Coronary artery (tissue), 2 donors: Measurements from ENCODE around the gene FBXW12.

Source experiments
- DNase-seq: peaks from one replicate; pipeline ENCODE4 v3.0.0-alpha.2; 2017; ENCODE audit warnings: low spot score
- H3K27ac ChIP-seq, 2 donors: fragments of 200-600 bp; sonication (generic); one replicate each; pipeline ENCODE4 v1.5.1; 2016 to 2019
- H3K4me3 ChIP-seq: fragments of 200-600 bp; sonication (generic); 2 replicates; pipeline ENCODE4 v1.5.1; 2016; ENCODE audit warnings: mild to moderate bottlenecking, moderate library complexity
- TF ChIP-seq, protein P1 (sequence below): fragments of 200-600 bp; sonication (generic); IDR thresholded peaks from one replicate; pipeline ENCODE4 v1.5.1; 2019; ENCODE audit warnings: antibody characterized with exemption

The FBXW12 gene

DNA sequence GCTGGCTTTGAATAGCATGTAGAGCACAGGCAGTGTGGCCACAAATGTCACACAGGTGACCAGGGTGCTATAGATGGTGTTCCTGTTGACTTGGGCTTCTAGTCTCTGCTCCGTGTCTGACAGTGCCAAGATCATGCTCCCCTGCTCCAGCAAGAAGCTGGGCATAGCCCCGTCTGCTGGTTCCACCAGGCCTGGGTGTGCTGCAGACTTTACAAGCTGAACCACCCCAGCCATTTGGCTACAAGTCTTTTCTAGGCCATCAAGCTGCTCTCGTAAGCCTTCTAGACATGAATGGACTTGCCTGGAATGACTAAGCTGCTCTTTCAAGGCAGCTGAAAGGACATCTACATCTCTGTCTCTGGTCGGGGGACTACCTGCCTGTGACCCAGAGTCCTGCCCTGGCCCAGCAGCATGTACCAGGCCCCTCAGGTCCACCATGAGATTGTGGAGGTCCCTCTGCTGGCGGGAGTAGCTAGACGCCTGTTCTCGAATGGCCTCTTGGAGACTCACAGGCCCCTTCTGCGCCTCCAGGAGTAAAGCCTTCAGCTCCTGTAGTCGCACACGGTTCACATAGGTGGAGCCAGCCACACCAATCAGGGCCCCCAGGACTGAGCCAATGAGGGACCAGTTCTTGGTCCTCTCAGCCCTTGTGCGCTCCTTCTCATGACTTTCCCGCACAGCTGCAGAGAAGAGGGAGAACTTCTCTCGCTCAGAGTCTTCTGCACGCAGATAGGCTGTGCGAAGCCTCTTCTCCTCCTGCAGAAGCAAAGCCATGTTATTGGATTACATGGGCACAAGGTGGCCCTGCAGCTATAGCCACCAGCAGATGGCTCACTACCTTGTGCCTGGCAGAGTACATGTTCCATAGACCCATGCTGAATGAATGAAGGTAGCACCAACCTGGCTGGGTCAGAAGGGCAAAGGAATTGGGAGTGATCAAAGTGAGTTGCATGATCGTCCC, 60.7 kb downstream of the FBXW12 start:
- Histone ChIP-seq H3K4me3 (peak overlapping the region; percentile 43), H3K27ac (peak overlapping the region; percentile 9 to 83)
- no peak for DNase-seq
- TF ChIP-seq, protein P1, sequence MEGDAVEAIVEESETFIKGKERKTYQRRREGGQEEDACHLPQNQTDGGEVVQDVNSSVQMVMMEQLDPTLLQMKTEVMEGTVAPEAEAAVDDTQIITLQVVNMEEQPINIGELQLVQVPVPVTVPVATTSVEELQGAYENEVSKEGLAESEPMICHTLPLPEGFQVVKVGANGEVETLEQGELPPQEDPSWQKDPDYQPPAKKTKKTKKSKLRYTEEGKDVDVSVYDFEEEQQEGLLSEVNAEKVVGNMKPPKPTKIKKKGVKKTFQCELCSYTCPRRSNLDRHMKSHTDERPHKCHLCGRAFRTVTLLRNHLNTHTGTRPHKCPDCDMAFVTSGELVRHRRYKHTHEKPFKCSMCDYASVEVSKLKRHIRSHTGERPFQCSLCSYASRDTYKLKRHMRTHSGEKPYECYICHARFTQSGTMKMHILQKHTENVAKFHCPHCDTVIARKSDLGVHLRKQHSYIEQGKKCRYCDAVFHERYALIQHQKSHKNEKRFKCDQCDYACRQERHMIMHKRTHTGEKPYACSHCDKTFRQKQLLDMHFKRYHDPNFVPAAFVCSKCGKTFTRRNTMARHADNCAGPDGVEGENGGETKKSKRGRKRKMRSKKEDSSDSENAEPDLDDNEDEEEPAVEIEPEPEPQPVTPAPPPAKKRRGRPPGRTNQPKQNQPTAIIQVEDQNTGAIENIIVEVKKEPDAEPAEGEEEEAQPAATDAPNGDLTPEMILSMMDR = no peak

DNA sequence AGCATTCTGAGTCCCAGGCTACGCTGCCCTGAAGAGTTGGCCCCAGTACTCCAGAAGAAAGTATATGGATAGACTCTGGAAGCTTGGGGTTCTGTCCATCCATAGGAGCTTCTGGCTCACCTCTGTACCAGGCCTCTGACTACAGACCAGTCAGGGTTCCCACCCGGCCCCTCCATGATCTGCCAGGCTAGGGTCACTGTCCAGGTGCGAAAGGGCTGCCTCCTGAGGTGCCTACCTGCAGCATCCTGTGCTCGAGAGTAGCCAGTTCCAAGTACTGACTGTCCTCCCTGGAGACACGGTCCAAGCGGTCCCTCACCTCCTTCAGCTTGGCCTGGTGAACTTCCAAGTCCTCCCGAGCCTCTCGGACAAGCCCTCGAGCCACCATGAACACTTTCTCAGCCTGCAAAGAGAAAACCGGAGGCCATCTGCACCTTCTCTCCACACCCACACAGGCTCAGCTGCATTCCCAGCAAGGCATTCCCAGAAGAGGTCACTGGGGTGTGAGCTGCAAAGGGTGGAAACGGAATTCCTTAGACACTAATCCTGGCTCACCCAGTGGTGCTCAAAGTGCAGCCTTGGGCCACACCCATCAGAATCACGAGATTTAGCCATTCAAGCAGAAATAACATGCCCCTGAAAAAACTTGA, 61.6 kb downstream of the FBXW12 start:
- no peak for DNase-seq
- H3K27ac ChIP-seq = peak overlapping the region; percentile 40 to 83
- TF ChIP-seq, protein P1 = no peak
- H3K4me3 ChIP-seq = peak overlapping the region; percentile 43

DNA sequence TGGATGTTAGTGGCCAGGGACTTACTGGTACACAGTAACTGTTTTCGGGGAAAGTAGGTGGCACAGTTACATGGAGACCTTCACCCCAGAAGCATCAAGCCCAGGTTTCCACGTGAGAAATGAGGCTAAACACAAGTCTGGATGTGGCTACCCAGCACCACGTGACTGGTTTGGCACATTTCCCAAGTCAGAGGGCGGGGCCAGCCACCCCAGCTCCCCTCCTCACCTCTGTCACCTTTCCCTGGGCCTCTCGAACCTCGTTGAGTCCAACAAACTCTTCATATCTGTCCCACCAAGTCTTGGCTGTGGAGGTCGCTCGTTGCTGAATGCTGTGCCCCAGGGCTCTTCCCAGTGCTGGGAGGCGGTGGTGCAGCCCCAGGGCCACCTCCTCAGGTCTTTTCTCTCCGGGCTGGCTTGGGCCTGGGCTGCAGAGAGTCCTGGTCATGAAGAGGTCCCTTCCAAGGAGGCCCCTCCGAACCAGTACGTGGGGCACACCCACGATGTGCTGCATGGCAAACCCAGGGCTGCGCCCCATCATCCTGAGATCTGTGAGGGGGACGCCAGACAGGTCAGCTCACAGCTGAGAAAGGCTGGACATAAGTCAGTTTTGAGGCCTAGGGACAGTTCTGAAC, 62.7 kb downstream of the FBXW12 start:
- H3K4me3 ChIP-seq = no peak overlapping the region
- TF ChIP-seq, protein P1 = no peak
- H3K27ac ChIP-seq = peak overlapping the region; percentile 40 to 83
- no peak for DNase-seq

DNA sequence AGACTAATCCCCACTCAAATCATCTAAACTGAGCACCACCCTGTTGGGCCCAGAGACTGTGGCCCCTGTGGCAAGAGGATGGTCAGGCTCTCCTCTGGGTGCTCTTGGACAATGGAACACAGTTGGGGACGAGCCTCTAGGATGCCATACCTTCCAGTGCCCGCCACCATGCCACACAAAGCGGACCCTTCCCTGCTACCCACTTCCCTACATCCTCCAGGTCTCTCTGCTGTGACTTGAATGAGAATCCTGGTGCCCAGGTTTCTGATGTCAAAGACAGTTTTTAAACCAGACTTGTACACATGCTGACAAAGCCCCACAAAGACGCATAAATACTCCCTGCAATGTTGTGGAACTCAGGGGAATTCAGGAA, 63.2 kb downstream of the FBXW12 start:
- TF ChIP-seq, protein P1 = no peak
- DNase-seq = no peak
- Histone ChIP-seq H3K27ac (peak overlapping the region; percentile 40 to 83), H3K4me3 (no peak overlapping the region)

DNA sequence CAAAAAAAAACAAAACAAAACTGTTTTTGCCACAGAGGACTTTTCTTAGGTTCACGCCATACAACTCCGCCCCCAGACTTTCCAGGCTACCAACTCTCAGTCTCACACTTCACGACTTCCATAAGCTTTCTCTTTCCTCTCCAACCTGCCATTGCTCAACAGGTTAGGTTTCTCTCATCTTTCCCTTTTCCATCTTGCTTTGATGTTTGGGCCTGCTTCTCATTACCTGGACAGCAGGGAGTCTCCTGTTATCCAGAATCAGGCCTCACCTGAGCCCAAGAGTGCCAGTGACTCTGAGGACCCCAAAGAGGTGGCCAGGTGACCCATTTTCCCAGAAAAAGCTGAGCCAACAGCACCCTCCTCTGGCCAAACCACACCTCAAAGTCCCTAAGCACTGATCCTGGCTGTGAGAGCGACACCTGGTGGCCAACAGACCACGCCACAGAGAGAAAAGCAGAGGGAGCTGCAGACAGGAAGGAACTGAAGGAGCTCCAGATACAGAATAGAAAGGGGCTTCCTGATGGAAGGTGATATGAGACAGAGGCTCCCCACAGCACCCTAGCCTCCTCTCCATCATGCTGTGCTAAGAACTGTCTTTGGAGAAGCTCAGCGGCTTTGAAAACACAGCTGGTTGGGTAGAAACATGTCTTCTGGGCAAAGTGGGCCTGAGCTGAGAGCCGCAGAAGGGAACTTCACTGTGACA, 63.9 kb downstream of the FBXW12 start:
- TF ChIP-seq, protein P1 = peak; percentile 95
- Histone ChIP-seq H3K4me3 (no peak overlapping the region), H3K27ac (peak overlapping the region; percentile 40 to 83)
- no peak for DNase-seq

DNA sequence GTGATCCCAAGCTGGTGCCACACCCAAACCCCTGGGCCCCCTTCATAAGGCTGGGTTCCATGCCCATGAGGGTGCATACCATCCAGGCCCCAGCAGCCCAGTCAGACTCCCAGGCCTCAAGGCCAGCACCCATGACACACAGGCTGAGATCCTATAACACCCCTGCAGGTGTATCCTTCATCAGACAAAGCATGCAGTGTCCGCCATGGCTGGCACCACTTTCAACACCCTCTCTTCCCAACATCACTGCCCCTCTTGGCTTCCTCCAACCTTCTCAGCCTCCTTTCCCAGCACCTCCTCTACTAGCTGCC, 64.4 kb downstream of the FBXW12 start:
- no peak overlapping the region for H3K4me3 ChIP-seq
- peak overlapping the region in 1 of 2 donors; percentile 52 for H3K27ac ChIP-seq
- TF ChIP-seq, protein P1 = no peak
- peak; percentile 71 for DNase-seq
